Renal cortical epithelial cell (primary cell): ENCODE results near the gene B4GALNT4. TPM values are rescaled to one million over a fixed set of nuclear protein-coding genes. Genes with fewer than 3 reads are reported as not detected.
"Not testable (repeated sequence)": the region's sequence is repeated elsewhere in the genome, so short reads cannot be mapped to it uniquely, and the experiment has no call there.

Experiments used
- DNase-seq: peaks from one replicate; pipeline ENCODE4 v3.0.0-alpha.2; 2011; ENCODE audit warnings: low read depth
- total RNA-seq: library from RNA; depleted of rRNA; stranded (reverse); fragments of >200 nt; gene quantifications from 2 replicates; pipeline ENCODE4 v1.2.3, GENCODE V29; 2014

Gene B4GALNT4
- total RNA-seq, 1 donor from 2014 or later = 4.5 TPM

DNA sequence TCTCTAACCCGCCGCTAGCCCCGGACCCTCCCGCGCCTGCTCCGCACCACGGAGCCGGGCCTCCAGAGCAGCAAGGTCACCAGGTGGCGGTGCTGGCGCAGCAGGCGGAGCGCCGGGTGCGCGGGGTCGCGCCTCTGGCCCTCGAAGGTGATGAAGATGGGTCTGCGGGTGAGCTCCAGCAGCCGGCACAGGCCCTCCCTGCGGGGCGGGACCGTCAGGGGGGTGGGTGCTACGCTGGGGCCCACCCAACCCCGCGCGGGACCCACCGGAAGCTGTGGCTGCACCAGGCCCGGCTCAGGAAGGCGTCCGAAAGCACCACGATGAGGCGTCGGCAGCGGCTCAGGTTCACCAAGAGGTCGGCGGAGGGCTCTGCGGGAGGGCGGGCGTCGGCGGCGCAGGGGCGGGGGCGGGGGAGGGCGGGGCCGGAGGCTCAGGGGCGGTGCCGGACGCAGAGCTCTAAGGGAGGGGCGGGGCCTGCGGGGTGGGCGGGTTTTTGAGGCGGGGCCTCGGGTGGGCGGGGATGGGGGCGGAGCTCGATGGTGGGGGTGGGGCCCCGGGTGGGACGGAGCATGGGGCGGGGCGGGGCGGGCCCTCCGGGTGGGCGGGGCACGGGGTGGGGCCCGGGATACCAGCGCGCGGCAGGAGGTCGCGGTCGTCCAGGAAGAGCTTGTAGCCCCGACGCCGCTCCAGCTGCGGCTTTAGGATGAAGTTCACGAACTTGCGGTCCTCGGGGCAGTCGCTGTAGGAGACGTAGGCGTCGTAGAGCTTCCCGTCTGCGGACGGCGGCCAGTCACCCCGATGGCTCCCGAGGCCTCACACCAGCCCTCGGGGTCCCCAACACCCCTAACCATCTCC lies 37.7 kb downstream of the B4GALNT4 start:
- peak; percentile 42 for DNase-seq

DNA sequence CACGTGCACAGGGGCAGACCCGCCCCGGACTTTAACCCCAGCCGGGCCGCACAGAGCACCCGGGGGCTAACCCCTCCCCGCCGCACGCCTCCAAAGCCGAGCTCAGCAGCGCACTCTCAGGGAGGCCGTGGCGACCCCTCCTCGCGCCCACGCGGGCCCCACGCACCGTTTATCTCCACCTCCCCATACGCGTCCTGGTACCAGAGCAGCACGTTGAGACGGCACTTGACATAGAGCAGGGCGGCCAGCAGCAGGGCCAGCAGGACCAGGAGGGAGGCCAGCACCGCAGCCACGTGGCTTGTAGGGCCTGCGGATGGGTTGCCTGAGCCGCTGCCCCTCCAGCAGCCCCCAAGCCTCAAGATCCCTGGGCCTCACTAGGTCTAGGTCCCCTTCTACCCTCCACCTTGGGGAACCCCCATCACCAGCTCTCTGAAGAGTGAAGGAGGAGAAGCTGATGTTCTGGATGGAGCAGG lies 38.4 kb downstream of the B4GALNT4 start:
- no peak for DNase-seq

DNA sequence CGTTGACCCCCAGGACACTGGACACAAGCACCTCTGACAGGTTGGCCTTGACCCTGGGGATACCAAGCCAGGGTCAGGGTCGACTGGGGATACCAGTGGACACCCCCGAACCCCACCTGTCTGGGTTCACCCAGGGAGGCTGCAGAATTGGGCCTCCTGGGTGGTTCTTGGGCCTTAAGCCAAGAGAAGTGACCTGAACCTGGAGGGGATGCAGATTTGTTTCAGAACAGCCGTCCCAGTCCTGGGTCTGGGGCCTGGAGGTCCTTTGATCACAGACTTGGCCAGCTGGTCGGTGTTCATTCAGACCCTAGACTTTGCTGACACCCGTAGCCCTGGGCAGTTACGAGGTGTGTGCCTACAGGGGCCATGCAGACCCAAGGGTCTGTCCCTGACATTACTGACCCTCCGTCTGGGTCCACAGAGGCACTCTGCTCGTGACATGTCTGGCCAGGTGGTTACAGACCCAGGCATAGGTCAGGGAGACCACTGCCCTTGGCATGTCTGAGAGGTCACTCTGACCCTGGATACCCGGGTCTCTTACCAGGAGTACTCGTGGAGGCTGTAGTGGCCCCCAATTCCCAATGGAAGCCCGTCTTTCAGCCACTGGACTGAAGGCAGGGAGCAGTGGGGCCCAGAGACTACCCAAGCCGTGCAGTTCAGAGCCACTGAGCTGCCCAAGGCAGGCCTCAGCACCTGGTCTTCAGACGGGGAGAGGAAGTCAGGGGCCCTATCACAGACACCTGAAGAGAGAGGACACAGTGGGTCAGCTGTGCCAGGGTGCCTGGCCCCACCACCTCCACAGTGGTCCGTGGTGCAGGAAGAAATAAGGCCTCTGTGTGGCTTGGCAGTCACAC lies 39.1 kb downstream of the B4GALNT4 start:
- no peak for DNase-seq

DNA sequence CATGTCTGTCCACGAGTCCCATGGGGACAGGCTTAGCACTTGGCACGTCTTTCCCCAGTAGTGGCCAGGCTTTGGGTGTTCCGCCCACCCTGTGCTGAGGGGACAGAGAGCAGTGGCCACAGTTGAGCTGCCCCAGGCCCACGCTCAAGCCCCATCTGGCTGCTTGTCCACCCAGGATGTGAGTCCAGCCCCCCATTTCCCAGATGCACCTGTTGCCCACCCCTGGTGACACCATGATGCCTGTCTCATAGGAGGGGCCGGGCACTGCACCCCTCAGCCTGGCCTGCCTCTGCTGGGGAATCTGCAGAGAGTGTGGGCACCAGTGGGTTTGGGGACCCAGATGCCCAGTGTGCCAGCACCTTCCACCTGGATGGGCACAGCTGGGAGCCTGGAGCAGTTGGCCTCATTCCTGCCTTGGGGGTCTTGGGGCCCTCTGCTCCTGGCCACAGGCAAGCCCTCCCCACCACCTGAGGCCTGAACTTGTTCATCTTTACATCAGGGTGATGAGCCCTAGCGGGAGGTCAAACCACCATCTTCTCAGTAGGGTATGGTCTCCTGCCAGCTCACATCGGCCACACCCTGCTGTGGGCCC lies 39.8 kb downstream of the B4GALNT4 start:
- no peak for DNase-seq

DNA sequence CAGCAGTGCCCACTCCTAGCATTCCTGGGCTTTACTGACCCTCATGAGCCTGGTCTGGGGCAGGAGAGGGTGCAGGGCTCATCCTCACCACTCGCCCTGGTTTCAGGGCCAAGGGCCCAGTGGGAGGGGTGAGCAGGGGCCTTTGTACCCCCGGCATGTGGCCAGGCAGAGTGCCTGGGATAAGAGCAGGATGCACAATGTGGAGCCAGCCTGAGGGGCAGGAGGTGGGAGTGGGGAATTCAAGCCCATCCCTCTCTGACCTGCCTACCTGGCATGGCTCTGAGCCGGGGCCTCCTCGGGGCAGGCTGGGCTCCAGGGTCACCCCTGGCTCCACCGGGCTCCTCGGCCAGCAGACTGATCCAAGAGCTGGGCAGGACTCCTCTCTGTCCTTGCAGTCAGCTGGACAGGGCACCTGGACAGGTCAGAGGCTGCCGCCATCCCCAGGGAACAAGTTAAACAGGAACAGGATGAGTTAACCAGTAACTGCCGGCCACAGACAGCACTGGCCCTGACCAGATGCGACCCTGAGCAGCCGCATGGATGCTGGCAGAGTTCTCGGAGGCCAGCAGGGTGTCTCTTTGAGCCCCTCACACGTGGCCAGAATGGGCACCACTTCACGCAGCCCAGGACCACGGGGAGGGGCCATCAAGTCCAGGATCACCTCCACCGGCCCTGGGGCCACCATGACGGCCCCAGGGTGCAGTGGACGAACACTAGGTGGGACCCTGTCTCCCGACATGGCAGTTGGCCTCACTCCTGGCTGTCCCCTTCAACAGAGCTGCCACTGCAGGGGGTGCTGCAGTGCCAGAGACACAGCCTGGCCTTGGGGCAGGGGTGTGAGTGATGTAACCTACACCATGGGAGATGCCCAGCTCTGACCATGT lies 40.5 kb downstream of the B4GALNT4 start:
- no peak for DNase-seq

DNA sequence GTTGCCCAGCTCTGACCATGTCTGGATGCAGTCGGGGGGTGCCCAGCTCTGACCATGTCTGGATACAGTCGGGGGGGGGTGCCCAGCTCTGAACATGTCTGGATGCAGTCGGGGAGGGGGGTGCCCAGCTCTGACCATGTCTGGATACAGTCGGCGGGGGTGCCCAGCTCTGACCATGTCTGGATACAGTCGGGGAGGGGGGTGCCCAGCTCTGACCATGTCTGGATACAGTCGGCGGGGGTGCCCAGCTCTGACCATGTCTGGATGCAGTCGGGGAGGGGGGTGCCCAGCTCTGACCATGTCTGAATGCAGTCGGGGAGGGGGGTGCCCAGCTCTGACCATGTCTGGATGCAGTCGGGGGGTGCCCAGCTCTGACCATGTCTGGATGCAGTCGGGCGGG lies 41.4 kb downstream of the B4GALNT4 start:
- not testable (repeated sequence) for DNase-seq

DNA sequence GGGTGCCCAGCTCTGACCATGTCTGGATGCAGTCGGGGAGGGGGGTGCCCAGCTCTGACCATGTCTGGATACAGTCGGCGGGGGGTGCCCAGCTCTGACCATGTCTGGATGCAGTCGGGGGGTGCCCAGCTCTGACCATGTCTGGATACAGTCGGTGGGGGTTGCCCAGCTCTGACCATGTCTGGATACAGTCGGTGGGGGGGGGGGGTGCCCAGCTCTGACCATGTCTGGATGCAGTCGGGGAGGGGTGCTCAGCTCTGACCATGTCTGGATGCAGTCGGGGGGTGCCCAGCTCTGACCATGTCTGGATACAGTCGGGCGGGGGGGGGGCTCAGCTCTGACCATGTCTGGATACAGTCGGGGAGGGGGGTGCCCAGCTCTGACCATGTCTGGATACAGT lies 42.2 kb downstream of the B4GALNT4 start:
- not testable (repeated sequence) for DNase-seq

DNA sequence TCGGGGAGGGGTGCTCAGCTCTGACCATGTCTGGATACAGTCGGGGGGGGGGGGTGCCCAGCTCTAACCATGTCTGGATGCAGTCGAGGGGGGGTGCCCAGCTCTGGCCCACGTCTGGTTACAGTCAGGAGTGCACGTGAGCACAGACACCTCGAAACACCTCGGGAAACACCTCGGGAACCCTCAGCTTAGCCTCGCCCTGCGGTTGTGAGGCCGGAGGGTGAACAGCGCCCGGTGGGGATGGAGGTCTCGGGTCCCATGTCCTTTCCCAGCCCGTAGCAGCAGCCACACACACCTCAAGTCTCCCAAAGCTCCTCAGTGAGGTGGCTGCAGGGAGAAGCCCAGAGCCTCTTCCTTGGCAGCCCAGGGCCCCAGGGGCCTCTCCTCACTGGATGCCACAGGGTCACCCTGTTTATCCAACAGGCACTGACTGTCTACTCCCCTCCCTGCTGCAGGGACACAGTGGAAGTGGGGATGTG lies 43.4 kb downstream of the B4GALNT4 start:
- DNase-seq = no peak

DNA sequence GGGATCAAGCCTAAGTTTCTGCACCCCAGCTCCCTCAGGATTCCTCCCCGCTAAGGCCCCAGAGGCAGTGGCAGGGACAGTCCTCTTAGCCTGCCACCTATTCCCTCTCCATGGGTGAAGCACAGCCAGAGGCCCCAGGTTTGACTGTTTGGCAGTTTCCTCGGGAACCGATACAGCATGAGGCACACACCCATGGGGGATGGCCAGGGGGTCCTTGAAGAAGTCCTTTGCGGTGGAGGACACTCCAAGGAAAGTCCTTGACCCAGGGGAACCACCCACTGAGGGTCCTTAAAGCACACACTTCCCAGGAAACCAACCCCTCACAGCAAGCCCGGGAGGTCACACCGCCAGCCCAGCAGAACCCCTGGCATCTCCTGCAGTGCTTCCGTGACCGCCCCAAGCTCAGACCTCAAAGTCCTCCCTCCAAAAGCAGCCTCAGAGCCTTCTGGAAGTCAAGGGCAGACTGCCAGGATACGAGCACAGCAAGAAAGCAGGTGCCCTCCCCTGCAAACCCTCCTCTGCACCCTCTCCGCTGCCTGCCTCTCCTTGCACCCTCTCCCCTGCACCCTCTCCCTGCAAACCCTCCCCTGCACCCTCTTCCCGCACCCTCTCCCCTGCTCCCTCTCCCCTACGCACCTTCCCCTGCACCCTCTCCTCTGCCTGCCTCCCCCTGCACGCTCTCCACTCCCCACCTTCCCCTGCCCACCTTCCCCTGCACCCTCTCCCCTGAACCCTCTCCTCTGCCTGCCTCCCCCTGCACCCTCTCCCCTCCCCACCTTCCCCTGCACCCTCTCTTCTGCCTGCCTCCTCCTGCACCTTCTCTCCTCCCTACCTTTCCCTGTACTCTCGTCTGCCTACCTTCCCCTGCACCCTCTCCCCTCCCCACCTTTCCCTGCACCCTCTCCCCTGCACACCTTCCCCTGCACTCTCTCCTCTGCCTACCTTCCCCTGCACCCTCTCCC lies 44.1 kb downstream of the B4GALNT4 start:
- DNase-seq = no peak

DNA sequence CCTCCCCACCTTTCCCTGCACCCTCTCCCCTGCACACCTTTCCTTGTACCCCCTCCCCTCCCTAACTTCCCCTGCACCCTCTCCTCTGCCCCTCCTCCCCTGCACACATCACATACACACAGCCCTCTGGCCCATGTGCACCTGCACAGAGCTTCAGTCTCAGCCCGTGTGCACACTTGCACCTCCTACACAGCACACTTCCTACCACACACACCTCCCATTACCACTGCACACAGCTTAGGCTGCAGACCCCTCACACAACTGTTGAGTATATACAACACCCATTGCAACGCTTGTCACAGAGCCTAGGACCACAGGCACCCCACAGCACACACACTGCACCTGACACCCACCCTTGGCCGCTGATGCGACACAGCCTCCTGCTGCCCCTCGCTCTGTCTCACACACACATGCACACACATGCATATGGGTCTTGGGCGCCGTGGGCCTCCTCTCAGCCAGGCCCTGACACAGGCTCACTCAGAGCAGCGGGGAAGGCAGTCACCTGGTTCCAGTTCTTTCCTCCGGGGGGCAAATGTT lies 45.1 kb downstream of the B4GALNT4 start:
- no peak for DNase-seq

DNA sequence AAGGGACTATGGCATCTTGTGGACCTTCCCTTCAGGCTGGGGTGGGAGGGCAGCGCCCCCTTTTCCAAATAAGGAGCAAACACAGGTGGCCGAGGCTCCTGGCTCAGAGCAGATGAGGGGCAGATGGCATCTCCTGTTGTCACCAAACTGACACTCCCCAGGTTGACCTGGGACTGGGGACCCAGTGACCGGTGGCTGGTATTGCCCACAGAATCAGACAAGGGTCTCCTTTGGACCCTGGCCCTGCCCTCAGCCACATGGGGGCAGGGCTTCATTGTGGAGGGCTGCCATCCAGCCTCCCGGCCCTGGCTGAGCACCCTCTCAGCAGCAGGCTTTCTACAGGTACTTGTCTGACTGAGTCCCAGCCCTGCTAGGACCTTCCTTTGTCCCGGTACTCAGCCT lies 46.3 kb downstream of the B4GALNT4 start:
- no peak for DNase-seq

DNA sequence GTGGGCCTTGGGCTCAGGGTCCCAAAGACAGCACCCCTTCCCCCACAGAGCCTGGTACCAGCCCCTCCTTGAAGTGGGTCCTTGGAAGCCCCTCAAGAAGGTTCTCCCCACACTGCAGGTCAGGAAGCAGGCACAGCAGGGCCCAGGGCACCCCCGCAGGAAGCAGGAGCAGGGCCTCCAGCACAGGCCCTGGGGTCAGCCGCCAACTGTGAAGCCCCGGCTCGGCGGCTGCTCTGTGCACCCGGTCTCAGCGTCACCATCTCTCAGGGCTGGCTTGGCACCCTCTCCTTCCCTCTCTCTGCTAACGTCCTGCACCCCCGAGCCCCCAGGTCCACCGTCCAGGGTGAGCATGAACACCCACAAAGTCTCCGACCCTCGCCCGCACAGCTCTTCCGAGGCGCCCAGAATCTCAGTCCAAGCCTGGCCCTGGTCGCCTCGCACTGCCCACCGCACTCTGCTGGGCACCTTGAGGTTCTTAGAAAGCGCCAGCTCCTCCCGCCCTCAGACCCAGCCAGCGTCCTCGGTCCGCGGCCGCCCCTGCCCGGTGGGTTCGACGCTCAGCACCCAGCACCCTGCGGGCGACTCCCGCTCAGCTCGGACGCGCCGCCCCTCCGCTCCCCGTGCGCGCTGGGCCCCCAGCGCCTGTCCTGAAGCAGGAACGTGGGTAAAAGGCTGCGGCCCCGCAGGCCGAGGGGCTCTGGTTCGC lies 46.9 kb downstream of the B4GALNT4 start:
- no peak for DNase-seq

DNA sequence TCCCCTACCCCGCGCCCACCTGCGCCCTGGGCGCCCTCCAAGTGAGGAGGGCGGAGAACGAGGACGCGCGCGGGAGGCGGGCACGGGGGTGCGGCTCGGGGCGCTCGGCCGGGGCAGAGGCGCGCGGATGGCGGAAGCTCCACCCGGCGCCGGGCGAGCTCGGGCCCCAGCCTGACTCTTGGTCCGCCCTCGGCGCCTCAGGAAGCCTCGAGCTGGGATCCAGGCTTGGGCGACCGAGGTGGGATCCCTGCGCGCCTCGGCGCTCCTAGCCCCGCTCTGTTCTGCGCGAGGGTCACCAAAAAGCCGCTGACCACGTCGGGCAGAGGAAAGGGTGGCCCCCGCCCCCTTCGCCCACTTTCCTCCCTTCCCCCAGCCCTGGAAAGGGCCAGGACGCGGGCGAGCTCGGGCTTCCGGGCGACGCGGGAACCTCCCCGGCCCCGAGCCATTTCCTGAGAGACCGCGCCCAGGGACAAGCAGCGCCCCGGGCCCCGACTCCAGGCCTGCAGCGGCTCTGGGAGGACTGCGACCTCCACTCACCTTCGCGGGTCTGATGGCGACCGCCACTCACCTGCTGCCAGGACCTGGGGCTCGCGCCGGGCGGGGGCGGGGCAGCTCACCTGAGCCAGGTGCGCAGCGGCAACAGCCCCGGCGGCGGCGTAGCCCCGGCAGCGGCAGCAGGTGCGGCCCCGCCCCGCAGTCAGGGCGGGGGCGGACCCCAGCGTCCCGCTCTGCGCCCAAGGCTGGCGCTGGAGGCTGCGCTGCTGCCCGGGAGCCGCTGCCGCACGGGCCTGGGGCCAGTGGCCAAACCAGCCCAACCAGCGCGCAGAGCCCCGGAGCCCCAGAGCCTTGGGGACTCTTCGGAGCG lies 47.7 kb downstream of the B4GALNT4 start:
- no peak for DNase-seq

DNA sequence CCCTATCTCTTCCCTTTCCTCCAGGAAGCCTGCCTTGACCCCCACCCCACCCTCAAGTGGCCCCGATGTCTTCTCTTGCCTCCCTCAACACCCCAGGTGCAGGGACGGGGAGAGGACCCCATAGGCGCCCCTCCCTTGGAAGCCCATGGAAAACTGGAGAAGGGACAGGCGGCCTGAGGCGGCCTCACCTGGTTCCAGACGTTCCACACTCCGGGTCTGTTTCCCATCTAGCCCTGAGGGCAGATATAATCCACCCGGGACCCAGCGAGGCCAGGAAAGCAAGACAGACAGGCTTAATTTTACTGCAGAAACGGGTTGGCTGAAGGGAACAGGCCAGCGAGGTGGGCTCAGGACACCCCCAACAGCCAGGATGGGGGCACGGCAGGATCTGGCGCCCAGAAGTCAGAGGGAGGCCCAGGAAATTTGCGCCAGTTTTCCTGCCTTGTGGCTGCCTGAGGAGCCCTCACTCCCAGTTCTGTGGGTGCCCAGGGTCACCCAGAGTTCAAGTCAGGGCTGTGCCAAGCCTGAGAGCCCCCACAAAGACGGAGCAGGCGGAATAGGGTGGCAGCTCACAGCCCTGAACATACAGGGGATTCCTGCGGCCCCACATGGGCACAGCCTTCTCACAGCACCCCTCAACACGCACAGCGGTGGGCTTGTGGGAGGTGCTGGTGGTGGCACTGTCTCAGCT lies 48.5 kb downstream of the B4GALNT4 start:
- DNase-seq = no peak

DNA sequence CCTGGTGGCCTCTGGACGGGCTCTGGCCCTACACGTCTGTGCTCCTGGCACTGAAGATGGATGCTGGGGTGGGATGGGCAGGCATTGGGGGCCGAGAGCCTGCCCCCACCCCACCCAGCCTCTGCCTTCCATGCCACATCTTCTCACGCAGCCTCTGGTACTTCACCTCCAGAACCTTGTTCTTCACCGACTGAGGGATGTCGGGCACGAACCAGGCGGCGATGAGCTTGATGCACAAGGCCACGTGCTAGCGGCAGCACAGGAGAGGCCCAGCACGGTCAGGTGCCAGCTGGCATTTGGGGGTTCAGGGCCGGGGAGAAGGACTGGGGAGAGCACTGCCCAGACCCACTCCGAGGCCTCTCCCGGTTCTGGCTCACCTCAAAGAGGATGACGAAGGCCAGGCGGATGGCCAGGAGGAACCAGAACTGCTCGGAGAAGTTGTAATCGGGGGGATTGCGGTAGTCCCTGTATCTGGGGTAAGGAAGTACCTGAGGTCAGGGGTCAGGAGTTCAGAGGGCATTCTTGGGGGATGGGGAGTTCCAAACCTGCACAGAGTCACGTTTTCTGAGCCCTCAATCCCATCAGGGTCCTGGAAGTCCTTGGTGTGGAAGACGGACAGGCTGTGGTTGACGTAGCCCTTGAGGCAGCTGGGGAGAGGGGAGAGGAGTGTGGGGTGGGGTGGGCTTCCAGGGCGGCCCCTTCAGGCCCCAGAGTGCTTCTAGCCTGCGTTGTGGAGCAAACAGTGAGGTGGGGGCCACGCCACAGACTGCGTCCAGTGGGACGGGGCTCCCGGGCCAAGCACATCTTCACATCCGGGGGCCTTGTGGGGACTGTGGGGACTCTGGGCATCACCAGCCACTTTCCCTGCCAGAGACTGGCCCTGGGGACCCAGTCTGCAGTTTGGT lies 49.3 kb downstream of the B4GALNT4 start:
- DNase-seq = no peak

DNA sequence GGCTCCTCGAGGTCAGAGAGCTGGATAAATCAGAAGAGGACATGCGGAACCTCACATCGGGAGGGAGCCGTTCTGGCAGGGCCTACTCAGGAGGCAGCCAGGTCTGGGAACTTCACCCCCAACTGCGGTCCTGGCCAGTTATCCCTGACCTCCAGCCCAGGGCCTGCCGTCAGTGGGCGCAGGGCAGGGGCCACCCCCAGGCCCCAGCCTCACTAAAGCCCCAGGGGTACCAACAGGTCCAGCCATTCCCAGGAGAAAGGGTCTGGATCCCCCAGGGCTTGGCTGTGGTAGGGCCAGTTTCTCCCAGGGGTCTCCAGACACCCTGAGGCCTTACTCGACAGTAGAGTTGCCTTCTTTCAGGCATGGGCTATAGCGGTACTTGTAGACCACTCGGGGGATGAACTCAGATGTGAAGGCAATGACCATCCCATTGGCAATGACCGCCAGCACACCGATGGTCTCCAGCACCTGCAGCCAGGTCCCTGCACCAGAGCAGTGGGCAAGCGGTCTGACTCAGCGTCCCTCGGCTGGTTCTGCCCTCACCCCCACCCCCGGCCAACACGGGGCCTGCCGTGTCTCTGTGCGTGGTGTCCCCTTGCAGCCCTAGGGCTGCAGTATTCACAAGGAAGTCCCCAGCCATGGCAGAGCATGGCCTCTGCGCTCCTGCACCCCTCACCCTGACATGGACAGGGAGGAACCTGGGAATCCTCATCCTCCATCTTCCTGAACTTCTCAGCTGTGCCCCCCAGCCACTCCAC lies 50.1 kb downstream of the B4GALNT4 start:
- no peak for DNase-seq
